ENCODE measurements around the gene CPNE7. TPM values are rescaled to one million over a fixed set of nuclear protein-coding genes. Genes with fewer than 3 reads are reported as not detected.
A peak's percentile ranks its signal among the peaks of the same experiment; 100 is the strongest.

Gene CPNE7
- total and polyA plus RNA-seq, 2 of the 8 experiments (the other 6 are each of a cell fraction or from before 2014, with no cell fraction given) = 10.0 to 23.7 TPM

DNA sequence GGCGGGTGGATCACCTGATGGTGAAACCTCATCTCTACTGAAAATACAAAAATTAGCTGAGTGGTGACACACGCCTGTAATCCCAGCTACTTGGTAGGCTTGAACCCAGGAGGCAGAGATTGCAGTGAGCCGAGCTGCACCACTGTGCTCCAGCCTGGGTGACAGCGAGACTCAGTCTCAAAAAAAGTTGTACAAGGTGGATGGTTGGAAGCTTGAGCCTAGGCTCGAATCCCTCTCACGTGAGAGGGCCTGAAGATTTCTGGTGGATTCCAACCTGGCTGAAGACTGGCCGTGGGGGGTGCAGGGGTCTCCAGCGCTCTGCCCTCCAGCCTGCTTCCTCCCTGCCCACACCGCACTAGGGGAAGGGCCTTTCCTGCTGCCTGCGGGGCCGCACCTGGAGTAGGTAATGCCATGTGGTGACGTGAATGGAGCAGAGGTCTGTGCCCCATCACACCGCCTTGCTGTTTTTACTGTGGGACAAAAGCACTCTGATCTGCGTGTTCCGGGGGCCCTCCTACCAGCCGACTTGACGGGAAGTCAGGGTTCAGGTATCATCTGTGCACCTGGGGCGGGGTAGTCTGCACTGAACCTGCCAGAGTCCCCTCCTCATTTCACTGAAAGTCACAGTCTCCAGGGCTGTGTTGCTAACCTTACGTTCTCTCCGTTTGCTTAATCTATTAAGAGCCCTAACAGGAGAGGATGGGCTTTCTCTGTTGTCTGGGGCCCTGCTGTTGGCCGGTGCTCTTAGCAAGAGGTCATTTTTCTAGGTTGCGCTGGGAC lies 10.9 kb upstream of the CPNE7 start:
- Histone ChIP-seq H2BK20ac (ENCODE audit: low read length) (no peak overlapping the region), H4K8ac (ENCODE audit: extremely low read depth, insufficient read depth, low read length) (peak overlapping the region; percentile 74; the same call in 1 of the 2 replicates), H3K36me3 (ENCODE audit: control insufficient read depth in 2 of 4, insufficient read depth in 4 of 4, low read length in 3 of 4) (peaks cover 21 to 37% (median 32%) of the 10 kb centered on the region in 4 experiments), H3K4me1 (replicated peaks in 1 of 4; ENCODE audit: control insufficient read depth in 3 of 4, insufficient read depth in 4 of 4, low read length in 3 of 4) (peaks cover 5 to 31% (median 9%) of the 10 kb centered on the region in 4 experiments), H3K4ac (replicated peaks; ENCODE audit: insufficient read length, low read depth, low read length) (no peak overlapping the region), H2AFZ (ENCODE audit: low read length) (no peak overlapping the region), H2BK120ac (replicated peaks; ENCODE audit: low read depth, low read length) (no peak overlapping the region), H3K4me3 (ENCODE audit: extremely low read depth in 1 of 4, insufficient read depth in 2 of 4, low read depth in 3 of 4, low read length in 4 of 4) (peak overlapping the region; percentile 0 to 69 (median 10); a peak in 6 of 8 replicates), H3K18ac (ENCODE audit: extremely low read depth, low read length) (no peak overlapping the region), H4K20me1 (replicated peaks in 1 of 2; ENCODE audit: control insufficient read depth in 1 of 2, insufficient read depth in 2 of 2, low read length in 2 of 2) (peaks cover 28 to 30% of the 10 kb centered on the region in 2 experiments), H3K23me2 (ENCODE audit: low read depth, low read length) (peaks cover 18% of the 10 kb centered on the region), H2AK5ac (ENCODE audit: low read depth, low read length) (no peak overlapping the region), H3K79me2 (ENCODE audit: control insufficient read depth in 1 of 2, insufficient read depth in 2 of 2, low read length in 2 of 2) (peaks cover 11 to 32% of the 10 kb centered on the region in 2 experiments), H2BK15ac (ENCODE audit: low read length) (no peak overlapping the region), H3K9ac (replicated peaks in 1 of 4; ENCODE audit: extremely low read depth in 1 of 4, low read depth in 3 of 4, low read length in 3 of 4) (peak overlapping the region in 2 of 4 experiments; percentile 10 to 35; a peak in 2 of 7 replicates), H3K79me1 (ENCODE audit: low read depth, low read length) (peaks cover 3% of the 10 kb centered on the region), H4K91ac (replicated peaks; ENCODE audit: insufficient read length, low read length) (no peak overlapping the region), H2BK12ac (ENCODE audit: low read depth, low read length) (no peak overlapping the region), H2BK5ac (ENCODE audit: low read depth, low read length) (peak overlapping the region; percentile 82; the same call in 1 of the 2 replicates), H3K56ac (replicated peaks; ENCODE audit: insufficient read length, low read depth, low read length) (no peak overlapping the region), H3K14ac (ENCODE audit: insufficient read length) (no peak overlapping the region), H3K27ac (ENCODE audit: low read depth, low read length) (peak overlapping the region; percentile 30; the same call in 1 of the 2 replicates), H3K9me3 (ENCODE audit: insufficient read depth in 2 of 2, low read depth in 1 of 2, low read length in 1 of 2) (no peaks in the 10 kb centered on the region), H3K4me2 (ENCODE audit: insufficient read depth in 1 of 2, low read depth in 2 of 2, low read length in 2 of 2) (peak overlapping the region; percentile 91), H4K5ac (ENCODE audit: insufficient read length, low read depth, low read length) (no peak overlapping the region), H3K27me3 (replicated peaks in 1 of 4; ENCODE audit: control insufficient read depth in 3 of 4, extremely low read depth in 1 of 4, insufficient read depth in 3 of 4, low read length in 3 of 4) (no peaks in the 10 kb centered on the region), H3K23ac (ENCODE audit: insufficient read length) (no peak overlapping the region)
- ChIA-PET POLR2A (ENCODE audit: partially characterized antibody) (interaction anchor here (0.6 to 5.5 kb wide), 45 partner anchors 8 to 317 kb away, joined by 3 to 63 read pairs (median 4); partner anchors contain the start of genes ANKRD11, CHMP1A, CPNE7 and SPATA2L), CTCF (ENCODE audit: partially characterized antibody) (interaction anchor here (0.7 to 2.8 kb wide), 7 partner anchors 10 to 302 kb away, joined by 3 to 7 read pairs (median 4); partner anchors contain the start of gene CPNE7)
- FAIRE-seq = no peak
- peak in 1 of 2 experiments; percentile 80 for DNase-seq (ENCODE audit: low read depth in 1 of 2, low spot score in 2 of 2)
- WGBS, 2 experiments (ENCODE audit: extremely low coverage in 1 of 2, insufficient coverage in 1 of 2, insufficient read length in 1 of 2, insufficient replicate concordance in 2 of 2, low coverage in 1 of 2, low lambda C conversion rate in 2 of 2, missing lambda C conversion rate in 1 of 2) = 39% methylated on average over 22 of the region's 22 CpGs; no CpG with 5 or more reads in 1 of the 2 experiments
- TF ChIP-seq, protein P1, sequence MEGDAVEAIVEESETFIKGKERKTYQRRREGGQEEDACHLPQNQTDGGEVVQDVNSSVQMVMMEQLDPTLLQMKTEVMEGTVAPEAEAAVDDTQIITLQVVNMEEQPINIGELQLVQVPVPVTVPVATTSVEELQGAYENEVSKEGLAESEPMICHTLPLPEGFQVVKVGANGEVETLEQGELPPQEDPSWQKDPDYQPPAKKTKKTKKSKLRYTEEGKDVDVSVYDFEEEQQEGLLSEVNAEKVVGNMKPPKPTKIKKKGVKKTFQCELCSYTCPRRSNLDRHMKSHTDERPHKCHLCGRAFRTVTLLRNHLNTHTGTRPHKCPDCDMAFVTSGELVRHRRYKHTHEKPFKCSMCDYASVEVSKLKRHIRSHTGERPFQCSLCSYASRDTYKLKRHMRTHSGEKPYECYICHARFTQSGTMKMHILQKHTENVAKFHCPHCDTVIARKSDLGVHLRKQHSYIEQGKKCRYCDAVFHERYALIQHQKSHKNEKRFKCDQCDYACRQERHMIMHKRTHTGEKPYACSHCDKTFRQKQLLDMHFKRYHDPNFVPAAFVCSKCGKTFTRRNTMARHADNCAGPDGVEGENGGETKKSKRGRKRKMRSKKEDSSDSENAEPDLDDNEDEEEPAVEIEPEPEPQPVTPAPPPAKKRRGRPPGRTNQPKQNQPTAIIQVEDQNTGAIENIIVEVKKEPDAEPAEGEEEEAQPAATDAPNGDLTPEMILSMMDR (IDR thresholded peaks at IDR 0.05; ENCODE audit: control extremely low read depth in 1 of 3, insufficient read depth in 1 of 3, low read depth in 1 of 3, low read length in 3 of 3) = no peak
- TF ChIP-seq HDAC6 (IDR thresholded peaks at IDR 0.05; ENCODE audit: low read depth, low read length) (no peak), CBX5 (IDR thresholded peaks at IDR 0.05; ENCODE audit: low read depth, low read length) (no peak), SP1 (IDR thresholded peaks at IDR 0.05; ENCODE audit: low read depth, low read length) (no peak), JUND (IDR thresholded peaks at IDR 0.05; ENCODE audit: low read length) (no peak)

Data from H1 (cell line).